Progenitor cell of endocrine pancreas (in vitro differentiated cells): ENCODE measurements around the gene IFITM5. TPM values are rescaled to one million over a fixed set of nuclear protein-coding genes. Genes with fewer than 3 reads are reported as not detected.

ENCODE experiments used
- DNase-seq: peaks from one replicate; pipeline ENCODE4 v3.0.0; 2021; ENCODE audit warnings: low spot score; ENCODE audit not compliant: unreplicated experiment
- H3K27ac Mint-ChIP-seq: 2 replicates; pipeline ENCODE4 v1.8.0; 2021; ENCODE audit warnings: mild to moderate bottlenecking, moderate library complexity, mixed read lengths
- H3K27me3 Mint-ChIP-seq: 2 replicates; pipeline ENCODE4 v1.8.0; 2021; ENCODE audit warnings: mixed read lengths
- H3K36me3 Mint-ChIP-seq: 2 replicates; pipeline ENCODE4 v1.8.0; 2022; ENCODE audit warnings: mixed read lengths; ENCODE audit not compliant: insufficient read depth
- H3K4me1 Mint-ChIP-seq: 2 replicates; pipeline ENCODE4 v1.8.0; 2021; ENCODE audit warnings: low read depth, mixed read lengths
- H3K4me3 Mint-ChIP-seq: 2 replicates; pipeline ENCODE4 v1.8.0; 2021; ENCODE audit warnings: low read depth, mild to moderate bottlenecking, moderate library complexity, mixed read lengths
- H3K9me3 Mint-ChIP-seq: 2 replicates; pipeline ENCODE4 v1.8.0; 2021; ENCODE audit warnings: low read depth, mixed read lengths
- total RNA-seq: library from RNA; stranded (reverse); gene quantifications from 2 replicates; pipeline ENCODE4 v1.2.1, GENCODE V29; 2021
- TF ChIP-seq, protein P1 (sequence below): fragments of 200-600 bp; sonication (generic); IDR thresholded peaks from one replicate; pipeline ENCODE4 v1.5.0; 2021; ENCODE audit warnings: antibody characterized with exemption, mild to moderate bottlenecking; ENCODE audit not compliant: unreplicated experiment

The IFITM5 gene
- total RNA-seq, 1 donor from 2014 or later, result not detected

DNA sequence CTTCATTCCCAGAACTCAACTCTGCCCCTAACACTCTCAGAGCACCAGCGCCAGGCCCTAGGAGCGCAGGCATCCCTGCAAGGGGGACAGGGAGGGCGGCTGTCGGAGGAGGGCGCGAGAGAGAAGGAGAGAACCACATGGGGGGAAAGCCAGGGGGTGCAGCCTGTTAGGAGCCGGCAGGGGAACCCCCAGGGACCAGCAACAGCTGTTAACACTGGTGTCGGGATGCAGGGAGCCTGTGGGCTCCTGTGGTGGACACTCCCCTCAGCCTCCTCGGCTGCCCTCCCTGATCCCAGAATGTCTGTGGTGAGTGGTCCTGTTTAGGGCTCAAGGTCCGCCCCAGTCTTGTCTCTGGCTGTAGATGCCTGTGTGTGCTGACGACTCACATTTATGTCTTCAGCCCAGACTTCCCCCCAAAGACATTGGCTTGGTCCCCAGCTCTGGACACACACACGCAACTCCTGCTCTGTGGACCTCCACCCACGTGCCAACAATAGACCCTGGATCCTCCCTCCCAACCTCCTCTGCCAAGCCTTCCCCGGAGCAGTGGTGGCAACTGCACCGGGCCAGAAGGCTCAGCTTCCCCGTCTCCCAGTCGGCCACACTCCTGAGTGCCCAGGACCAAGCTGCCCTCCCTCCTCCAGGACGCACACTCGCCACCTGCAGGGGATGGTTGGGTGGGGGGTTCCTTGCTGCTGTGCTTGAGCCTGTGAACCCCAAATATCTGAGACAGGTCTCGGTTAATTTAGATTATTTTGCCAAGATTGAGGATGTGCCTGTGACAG is 817 bp upstream of the IFITM5 start:
- Mint-ChIP-seq H3K36me3 (no peaks in the 10 kb centered on the region), H3K9me3 (no peaks in the 10 kb centered on the region), H3K27me3 (peaks cover 13% of the 10 kb centered on the region), H3K4me3 (no peak overlapping the region), H3K4me1 (peaks cover 12% of the 10 kb centered on the region), H3K27ac (no peak overlapping the region)
- TF ChIP-seq, protein P1, sequence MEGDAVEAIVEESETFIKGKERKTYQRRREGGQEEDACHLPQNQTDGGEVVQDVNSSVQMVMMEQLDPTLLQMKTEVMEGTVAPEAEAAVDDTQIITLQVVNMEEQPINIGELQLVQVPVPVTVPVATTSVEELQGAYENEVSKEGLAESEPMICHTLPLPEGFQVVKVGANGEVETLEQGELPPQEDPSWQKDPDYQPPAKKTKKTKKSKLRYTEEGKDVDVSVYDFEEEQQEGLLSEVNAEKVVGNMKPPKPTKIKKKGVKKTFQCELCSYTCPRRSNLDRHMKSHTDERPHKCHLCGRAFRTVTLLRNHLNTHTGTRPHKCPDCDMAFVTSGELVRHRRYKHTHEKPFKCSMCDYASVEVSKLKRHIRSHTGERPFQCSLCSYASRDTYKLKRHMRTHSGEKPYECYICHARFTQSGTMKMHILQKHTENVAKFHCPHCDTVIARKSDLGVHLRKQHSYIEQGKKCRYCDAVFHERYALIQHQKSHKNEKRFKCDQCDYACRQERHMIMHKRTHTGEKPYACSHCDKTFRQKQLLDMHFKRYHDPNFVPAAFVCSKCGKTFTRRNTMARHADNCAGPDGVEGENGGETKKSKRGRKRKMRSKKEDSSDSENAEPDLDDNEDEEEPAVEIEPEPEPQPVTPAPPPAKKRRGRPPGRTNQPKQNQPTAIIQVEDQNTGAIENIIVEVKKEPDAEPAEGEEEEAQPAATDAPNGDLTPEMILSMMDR, result peak; percentile 32
- DNase-seq, result no peak

DNA sequence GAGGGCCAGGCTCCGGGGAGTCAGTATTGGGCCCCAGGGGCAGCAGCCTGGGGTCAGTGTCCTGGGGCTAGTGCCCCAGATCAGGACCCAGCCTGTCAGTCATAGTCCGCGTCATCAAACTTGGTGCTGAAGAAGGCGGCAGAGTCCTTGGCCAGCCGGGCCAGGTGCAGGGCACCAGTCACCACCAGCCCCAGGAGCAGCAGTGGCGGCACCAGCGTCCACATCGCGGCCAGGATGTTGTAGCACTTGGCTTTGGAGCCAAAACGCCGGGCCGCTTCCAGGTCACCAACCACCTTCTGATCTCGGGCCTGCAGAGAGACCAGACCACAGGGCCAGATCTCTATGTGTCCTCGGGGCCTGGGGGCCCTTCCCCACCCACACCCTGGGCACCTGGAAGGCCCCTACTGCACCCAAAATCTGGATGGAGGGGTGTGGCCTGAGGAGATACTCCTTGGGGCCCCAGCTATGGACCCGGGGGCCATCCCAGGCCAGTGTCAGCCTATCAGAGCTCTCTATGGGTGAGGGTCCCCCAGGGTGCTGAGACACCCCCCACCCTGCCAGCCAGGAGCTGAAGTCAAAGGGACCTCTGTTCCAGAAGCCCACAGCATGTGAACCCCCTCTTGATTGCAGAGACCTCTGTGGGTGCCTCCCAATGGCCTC is 790 bp downstream of the IFITM5 start:
- H3K27me3 Mint-ChIP-seq, result peaks cover 13% of the 10 kb centered on the region
- TF ChIP-seq, protein P1, result no peak
- no peaks in the 10 kb centered on the region for H3K36me3 Mint-ChIP-seq
- no peak overlapping the region for H3K27ac Mint-ChIP-seq
- H3K9me3 Mint-ChIP-seq, result no peaks in the 10 kb centered on the region
- no peak for DNase-seq
- H3K4me3 Mint-ChIP-seq, result no peak overlapping the region
- peaks cover 9% of the 10 kb centered on the region for H3K4me1 Mint-ChIP-seq

DNA sequence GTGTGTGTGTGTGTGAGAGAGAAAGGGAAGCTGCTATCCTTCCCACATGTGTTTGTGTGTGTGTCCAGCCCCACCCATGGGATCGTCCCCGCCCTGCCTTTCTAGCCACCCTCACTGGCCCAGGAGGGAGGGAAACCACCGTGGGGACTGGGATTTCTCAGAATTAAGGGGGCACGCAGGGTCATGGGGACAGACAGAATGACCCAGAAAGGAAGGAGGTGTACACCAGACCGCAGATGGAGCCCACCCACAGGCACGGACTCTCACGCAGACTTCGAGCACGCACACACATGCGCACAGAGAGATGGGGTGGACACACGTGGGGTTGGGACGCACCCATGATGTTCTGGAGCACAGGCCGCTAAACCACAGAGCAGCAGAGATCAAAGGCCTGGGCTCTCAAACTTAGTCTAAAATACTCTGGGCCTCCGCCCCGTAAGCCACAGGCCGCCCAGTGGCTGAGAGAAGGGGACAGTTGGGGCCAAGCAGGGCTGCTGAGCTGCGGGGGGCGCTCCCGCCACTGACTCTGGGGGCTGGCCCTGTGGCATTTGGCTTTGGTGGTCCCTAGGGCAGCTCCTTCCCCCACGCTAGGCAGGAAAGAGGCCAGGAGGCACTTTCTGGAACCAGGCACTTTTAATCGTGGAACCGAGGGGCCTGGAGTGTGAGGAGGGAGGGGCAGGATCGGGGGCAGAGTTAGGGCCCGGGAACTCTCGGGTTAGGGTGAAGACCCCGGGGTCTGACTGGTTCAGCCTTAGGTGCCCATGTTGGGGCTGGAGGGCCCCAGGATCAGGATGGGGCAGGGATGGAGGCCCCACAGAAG is 1.5 kb downstream of the IFITM5 start:
- DNase-seq, result no peak
- TF ChIP-seq, protein P1, result no peak
- H3K4me3 Mint-ChIP-seq, result no peak overlapping the region
- peaks cover 13% of the 10 kb centered on the region for H3K27me3 Mint-ChIP-seq
- H3K9me3 Mint-ChIP-seq, result no peaks in the 10 kb centered on the region
- H3K4me1 Mint-ChIP-seq, result peaks cover 9% of the 10 kb centered on the region
- H3K27ac Mint-ChIP-seq, result no peak overlapping the region
- H3K36me3 Mint-ChIP-seq, result no peaks in the 10 kb centered on the region

DNA sequence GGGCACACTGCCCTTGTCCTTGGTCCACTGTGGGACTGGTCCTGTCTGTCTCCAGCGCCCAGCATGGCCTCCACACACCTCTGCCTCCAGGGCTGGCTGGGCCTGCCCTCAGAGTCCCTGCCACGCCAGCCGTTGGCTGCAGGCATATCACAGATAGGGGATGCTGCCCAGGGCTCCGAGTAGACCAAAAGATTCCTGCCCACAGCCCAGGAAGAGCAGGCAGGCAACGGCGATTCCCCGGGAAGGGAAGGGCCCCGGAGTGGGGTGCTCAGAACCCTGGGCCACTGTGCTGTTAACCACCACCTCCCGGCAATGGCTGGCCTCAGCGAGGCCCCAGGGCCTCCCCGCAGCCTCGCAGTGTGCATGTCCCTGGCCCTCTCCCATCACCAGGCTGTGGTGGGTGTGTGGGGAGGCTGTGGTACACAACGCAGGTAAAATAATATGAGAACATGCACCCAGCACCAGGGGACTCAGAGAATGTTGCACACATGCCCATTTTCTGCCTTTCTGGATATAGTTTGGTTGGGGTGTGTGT is 2.2 kb downstream of the IFITM5 start:
- peaks cover 13% of the 10 kb centered on the region for H3K27me3 Mint-ChIP-seq
- no peak overlapping the region for H3K4me3 Mint-ChIP-seq
- peaks cover 9% of the 10 kb centered on the region for H3K4me1 Mint-ChIP-seq
- no peak for DNase-seq
- TF ChIP-seq, protein P1, result no peak
- H3K27ac Mint-ChIP-seq, result no peak overlapping the region
- H3K36me3 Mint-ChIP-seq, result no peaks in the 10 kb centered on the region
- H3K9me3 Mint-ChIP-seq, result no peaks in the 10 kb centered on the region
